Measurements from ENCODE around the gene UGT1A1. TPM values are rescaled to one million over a fixed set of nuclear protein-coding genes. Genes with fewer than 3 reads are reported as not detected.

Gene UGT1A1
- total RNA-seq, 2 donors from 2014 or later = not detected

- DNase-seq (ENCODE audit: low spot score) = no peak
Observed at GRCh38 chr2:233798335-233799086, 38.4 kb downstream of the UGT1A1 start.

GRCh38 chr2:233799087-233799665 lies 39.1 kb downstream of the UGT1A1 start:
- ATAC-seq (ENCODE audit: insufficient number of reproducible peaks, low FRiP score, low read depth) (no peak), DNase-seq (ENCODE audit: low spot score) (no peak)
- Histone ChIP-seq H3K36me3 (no peaks in the 10 kb centered on the region), H3K9me3 (no peaks in the 10 kb centered on the region), H3K4me1 (ENCODE audit: control insufficient read depth in 1 of 2, low read depth in 2 of 2) (no peaks in the 10 kb centered on the region), H3K27ac (no peak overlapping the region), H3K4me3 (no peak overlapping the region), H3K27me3 (replicated peaks; ENCODE audit: insufficient read depth) (no peaks in the 10 kb centered on the region)
- no peak for TF ChIP-seq CTCF (IDR thresholded peaks at IDR 0.05)

More at GRCh38 chr2:233798335-233799086, 38.4 kb downstream of the UGT1A1 start:
- Histone ChIP-seq H3K4me3 (no peak overlapping the region), H3K36me3 (no peaks in the 10 kb centered on the region), H3K4me1 (ENCODE audit: control insufficient read depth in 1 of 2, low read depth in 2 of 2) (no peaks in the 10 kb centered on the region), H3K27ac (no peak overlapping the region), H3K27me3 (replicated peaks; ENCODE audit: insufficient read depth) (no peaks in the 10 kb centered on the region), H3K9me3 (no peaks in the 10 kb centered on the region)
- TF ChIP-seq CTCF (IDR thresholded peaks at IDR 0.05) = no peak
- no peak for ATAC-seq (ENCODE audit: insufficient number of reproducible peaks, low FRiP score, low read depth)

GRCh38 chr2:233799716-233800115 lies 39.6 kb downstream of the UGT1A1 start:
- no peak for ATAC-seq (ENCODE audit: insufficient number of reproducible peaks, low FRiP score, low read depth)
- H3K27ac ChIP-seq = no peak overlapping the region
- H3K4me3 ChIP-seq = no peak overlapping the region

GRCh38 chr2:233800208-233800607 lies 40.1 kb downstream of the UGT1A1 start:
- Histone ChIP-seq H3K27me3 (replicated peaks; ENCODE audit: insufficient read depth) (no peaks in the 10 kb centered on the region), H3K36me3 (no peaks in the 10 kb centered on the region), H3K4me3 (no peak overlapping the region), H3K27ac (no peak overlapping the region), H3K9me3 (no peaks in the 10 kb centered on the region), H3K4me1 (ENCODE audit: control insufficient read depth in 1 of 2, low read depth in 2 of 2) (no peaks in the 10 kb centered on the region)
- DNase-seq (ENCODE audit: low spot score) (no peak), ATAC-seq (ENCODE audit: insufficient number of reproducible peaks, low FRiP score, low read depth) (no peak)
- no peak for TF ChIP-seq CTCF (IDR thresholded peaks at IDR 0.05)

More at GRCh38 chr2:233799716-233800115, 39.6 kb downstream of the UGT1A1 start:
- no peaks in the 10 kb centered on the region for H3K36me3 ChIP-seq
- H3K27me3 ChIP-seq (replicated peaks; ENCODE audit: insufficient read depth) = no peaks in the 10 kb centered on the region
- no peaks in the 10 kb centered on the region for H3K9me3 ChIP-seq
- TF ChIP-seq CTCF (IDR thresholded peaks at IDR 0.05) = no peak
- H3K4me1 ChIP-seq (ENCODE audit: control insufficient read depth in 1 of 2, low read depth in 2 of 2) = no peaks in the 10 kb centered on the region
- DNase-seq (ENCODE audit: low spot score) = no peak

GRCh38 chr2:233801357-233802131 lies 41.5 kb downstream of the UGT1A1 start:
- Histone ChIP-seq H3K27ac (no peak overlapping the region), H3K27me3 (replicated peaks; ENCODE audit: insufficient read depth) (no peaks in the 10 kb centered on the region), H3K9me3 (no peaks in the 10 kb centered on the region), H3K36me3 (no peaks in the 10 kb centered on the region), H3K4me3 (no peak overlapping the region), H3K4me1 (ENCODE audit: control insufficient read depth in 1 of 2, low read depth in 2 of 2) (no peaks in the 10 kb centered on the region)
- no peak for TF ChIP-seq CTCF (IDR thresholded peaks at IDR 0.05)
- no peak for DNase-seq (ENCODE audit: low spot score)
- no peak for ATAC-seq (ENCODE audit: insufficient number of reproducible peaks, low FRiP score, low read depth)
